Measurements from ENCODE around the gene CST7. TPM values are rescaled to one million over a fixed set of nuclear protein-coding genes. Genes with fewer than 3 reads are reported as not detected.

The CST7 gene
- total and polyA plus RNA-seq, 2 donors (not counting 3 experiments of a cell fraction or from before 2014, with no cell fraction given) = not detected

DNA sequence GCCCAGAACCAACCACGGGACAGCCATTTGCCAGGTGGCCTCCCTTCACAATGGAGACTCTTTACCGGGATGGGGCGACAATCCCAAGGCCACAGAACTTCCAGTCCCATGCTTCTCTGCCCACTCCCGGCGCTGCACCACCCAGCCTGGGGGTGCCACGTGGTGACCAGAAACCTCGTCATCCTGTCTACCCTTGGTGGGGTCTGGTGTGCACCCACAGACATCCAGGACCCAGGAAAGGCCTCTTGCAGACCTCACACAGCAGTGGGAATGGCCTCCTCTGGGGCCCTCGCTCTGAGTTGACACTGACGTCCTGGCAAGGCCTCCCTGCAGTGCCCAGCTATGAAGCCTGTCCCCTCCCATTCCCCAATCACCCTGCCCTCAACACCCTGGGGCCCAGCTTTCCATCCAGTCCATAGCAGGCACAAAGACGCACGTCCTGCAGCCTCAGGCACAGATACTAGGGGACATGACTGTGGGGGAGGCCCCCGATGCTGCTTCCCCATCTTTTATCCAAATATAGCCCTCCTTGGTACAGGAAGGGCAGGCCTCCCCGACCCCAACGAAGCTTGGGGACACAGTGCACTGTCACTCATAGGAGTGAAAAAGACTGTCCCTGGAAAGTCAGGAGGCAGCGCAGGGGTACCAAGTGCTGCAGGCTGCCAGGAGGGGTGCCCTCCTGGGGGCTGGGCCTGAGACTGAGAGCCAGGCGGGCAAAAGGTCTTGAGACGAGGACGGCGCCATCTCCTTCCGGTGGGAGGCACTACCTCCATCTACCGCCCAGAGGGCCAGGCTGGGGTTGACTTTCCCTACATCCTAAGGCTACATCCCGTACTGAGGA lies 7.2 kb downstream of the CST7 start:
- ChIA-PET CTCF (no interaction called here), POLR2A (no interaction called here)
- H3K9me3 ChIP-seq (replicated peaks; ENCODE audit: control insufficient read depth, insufficient read depth, low read length) = no peaks in the 10 kb centered on the region
- no peak for TF ChIP-seq FOS (IDR thresholded peaks at IDR 0.05; ENCODE audit: borderline replicate concordance, insufficient read depth, low read length)
- TF ChIP-seq POLR2A (IDR thresholded peaks at IDR 0.05; ENCODE audit: low read depth, low read length) = no peak
- no peak for TF ChIP-seq EZH2 (IDR thresholded peaks at IDR 0.05; ENCODE audit: borderline replicate concordance, low read depth, low read length, severe bottlenecking)
- no peak for TF ChIP-seq POLR2AphosphoS5 (IDR thresholded peaks at IDR 0.05; ENCODE audit: insufficient read depth, low read depth, low read length)
- no peak for TF ChIP-seq MYC (IDR thresholded peaks at IDR 0.05; ENCODE audit: low read depth, low read length)
- TF ChIP-seq, protein P1, sequence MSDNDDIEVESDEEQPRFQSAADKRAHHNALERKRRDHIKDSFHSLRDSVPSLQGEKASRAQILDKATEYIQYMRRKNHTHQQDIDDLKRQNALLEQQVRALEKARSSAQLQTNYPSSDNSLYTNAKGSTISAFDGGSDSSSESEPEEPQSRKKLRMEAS (IDR thresholded peaks at IDR 0.05; ENCODE audit: insufficient read depth, insufficient read length) = no peak
- no peak for TF ChIP-seq GATA2 (IDR thresholded peaks at IDR 0.05; ENCODE audit: insufficient read depth, insufficient read length, low read depth, low read length)
- TF ChIP-seq, protein P2, sequence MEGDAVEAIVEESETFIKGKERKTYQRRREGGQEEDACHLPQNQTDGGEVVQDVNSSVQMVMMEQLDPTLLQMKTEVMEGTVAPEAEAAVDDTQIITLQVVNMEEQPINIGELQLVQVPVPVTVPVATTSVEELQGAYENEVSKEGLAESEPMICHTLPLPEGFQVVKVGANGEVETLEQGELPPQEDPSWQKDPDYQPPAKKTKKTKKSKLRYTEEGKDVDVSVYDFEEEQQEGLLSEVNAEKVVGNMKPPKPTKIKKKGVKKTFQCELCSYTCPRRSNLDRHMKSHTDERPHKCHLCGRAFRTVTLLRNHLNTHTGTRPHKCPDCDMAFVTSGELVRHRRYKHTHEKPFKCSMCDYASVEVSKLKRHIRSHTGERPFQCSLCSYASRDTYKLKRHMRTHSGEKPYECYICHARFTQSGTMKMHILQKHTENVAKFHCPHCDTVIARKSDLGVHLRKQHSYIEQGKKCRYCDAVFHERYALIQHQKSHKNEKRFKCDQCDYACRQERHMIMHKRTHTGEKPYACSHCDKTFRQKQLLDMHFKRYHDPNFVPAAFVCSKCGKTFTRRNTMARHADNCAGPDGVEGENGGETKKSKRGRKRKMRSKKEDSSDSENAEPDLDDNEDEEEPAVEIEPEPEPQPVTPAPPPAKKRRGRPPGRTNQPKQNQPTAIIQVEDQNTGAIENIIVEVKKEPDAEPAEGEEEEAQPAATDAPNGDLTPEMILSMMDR (IDR thresholded peaks at IDR 0.05; ENCODE audit: extremely low read depth in 1 of 2, insufficient read depth in 1 of 2, low read depth in 1 of 2, low read length in 2 of 2) = no peak
- no peak for TF ChIP-seq JUN (IDR thresholded peaks at IDR 0.05; ENCODE audit: borderline replicate concordance, insufficient read depth, insufficient read length, low read depth)
- FAIRE-seq (no peak), DNase-seq (ENCODE audit: low read depth, low spot score) (no peak)
- peaks cover 0 to 2% of the 10 kb centered on the region in 2 experiments for H3K36me3 ChIP-seq (ENCODE audit: control insufficient read depth in 2 of 2, extremely low read depth in 1 of 2, insufficient read depth in 2 of 2, low read length in 2 of 2)
- no peak overlapping the region for H3K4me2 ChIP-seq (ENCODE audit: insufficient read depth, low read length)
- H2AFZ ChIP-seq (ENCODE audit: low read depth, low read length) = no peak overlapping the region
- intact Hi-C loops (cut with micrococcal nuclease) = no loop called here
- H3K27ac ChIP-seq (ENCODE audit: insufficient read depth, low read depth, low read length) = no peak overlapping the region
- dilution Hi-C loops (cut with MboI; ENCODE audit: extremely low pct_ligation_motif_present, low sequenced_read_pairs) = no loop called here
- no peaks in the 10 kb centered on the region for H4K20me1 ChIP-seq (replicated peaks; ENCODE audit: control insufficient read depth, extremely low read depth, insufficient read depth, low read length)
- no peak overlapping the region for H3K4me3 ChIP-seq (replicated peaks in 1 of 3; ENCODE audit: insufficient read depth in 1 of 3, low read depth in 1 of 3, low read length in 3 of 3)
- no peaks in the 10 kb centered on the region for H3K27me3 ChIP-seq (ENCODE audit: control insufficient read depth in 2 of 2, insufficient read depth in 2 of 2, low read length in 2 of 2)
- H3K9ac ChIP-seq (replicated peaks; ENCODE audit: extremely low read depth, insufficient read depth, low read length) = no peak overlapping the region
- H3K9me1 ChIP-seq (replicated peaks; ENCODE audit: control insufficient read depth, extremely low read depth, insufficient read depth, low read length) = no peaks in the 10 kb centered on the region
- H3K79me2 ChIP-seq (ENCODE audit: control insufficient read depth, insufficient read depth, low read length) = no peaks in the 10 kb centered on the region
- no TSS peak for BruUV-seq (replicated peaks)
- no peaks in the 10 kb centered on the region for H3K4me1 ChIP-seq (ENCODE audit: control insufficient read depth, extremely low read depth, insufficient read depth, low read length)

Measured in endothelial cell of umbilical vein (primary cell).